K562 (cell line): ENCODE results near the gene APCDD1. TPM values are rescaled to one million over a fixed set of nuclear protein-coding genes. Genes with fewer than 3 reads are reported as not detected.

Source experiments
- ATAC-seq: fragments of 200-7000 bp; cut with Tn5 transposase; 3 replicates; pipeline ENCODE4 v1.9.1; 2020; ENCODE audit warnings: moderate library complexity
- BruUV-seq: library from RNA; stranded (reverse); fragments of 400-500 nt; replicated peaks from 2 replicates; lab custom pipeline; 2021; lab: Mats Ljungman, UMichigan
- CTCF ChIA-PET: fragments of 300-600 bp; formaldehyde crosslinking; extraction: SDS; loops from one replicate; lab custom pipeline; 2021; ENCODE audit warnings: low intra/inter-chr PET ratio; lab: Yijun Ruan, JAX
- POLR2A ChIA-PET: fragments of 300-600, 350-650 bp; sonication (Branson Sonifier 250); formaldehyde crosslinking; extraction: SDS; loops from one replicate; lab custom pipeline; 2021; ENCODE audit warnings: antibody characterized with exemption, inconsistent platforms; lab: Yijun Ruan, JAX
- DNase-seq, 4 experiments: peaks; one replicate each; pipeline versions ENCODE4 v3.0.0 to v3.0.0-alpha.2; 2011 to 2018; ENCODE audit warnings: low spot score in 3 of 4, mixed read lengths in 3 of 4; ENCODE audit errors: extremely low read depth in 1 of 4
- FAIRE-seq: peaks from 2 replicates; lab custom pipeline; 2011; peaks lifted over from hg19 to GRCh38; lab: Jason Lieb, UNC
- H2AFZ ChIP-seq: 2 replicates; pipeline ENCODE4 v1.6.0; 2011; ENCODE audit warnings: low read depth, low read length, control low read depth, inconsistent platforms
- H3K27ac ChIP-seq: fragments of 200-600 bp; 3 replicates; pipeline ENCODE4 v1.8.0; 2011; ENCODE audit warnings: low read depth, mild to moderate bottlenecking, control low read depth, inconsistent platforms, low read length, moderate library complexity, mixed read lengths; ENCODE audit errors: extremely low read depth
- H3K27me3 ChIP-seq, 2 experiments: fragments of 300-600 bp in 1 of 2; 2 replicates in 1 of 2; 3 replicates in 1 of 2; pipeline versions ENCODE4 v1.6.0 to v1.8.0; 2011; ENCODE audit warnings: inconsistent platforms in 2 of 2, low read length in 2 of 2, mild to moderate bottlenecking in 1 of 2, mixed read lengths in 1 of 2, moderate library complexity in 1 of 2; ENCODE audit not compliant: control insufficient read depth in 2 of 2, insufficient read depth in 2 of 2
- H3K36me3 ChIP-seq: fragments of 300-600 bp; 3 replicates; pipeline ENCODE4 v1.8.0; 2011; ENCODE audit warnings: mild to moderate bottlenecking, low read length, inconsistent platforms; ENCODE audit not compliant: control insufficient read depth, insufficient read depth
- H3K4me1 ChIP-seq, 2 experiments: fragments of 200-600 bp in 1 of 2; replicated peaks in 1 of 2; 2 replicates in 1 of 2; 3 replicates in 1 of 2; pipeline versions ENCODE4 v1.5.1 to v1.8.0; 2011; ENCODE audit warnings: inconsistent platforms in 2 of 2, low read length in 2 of 2, mild to moderate bottlenecking in 1 of 2, mixed read lengths in 1 of 2, moderate library complexity in 1 of 2; ENCODE audit not compliant: control insufficient read depth in 2 of 2, insufficient read depth in 2 of 2
- H3K4me2 ChIP-seq: 2 replicates; pipeline ENCODE4 v1.6.1; 2011; ENCODE audit warnings: low read length, control low read depth, inconsistent platforms, mixed read lengths; ENCODE audit not compliant: insufficient read depth
- H3K4me3 ChIP-seq: fragments of 200-600 bp; sonication (generic), shearing (Covaris generic); 2 replicates; pipeline ENCODE4 v1.5.1; 2016; ENCODE audit warnings: control low read depth, inconsistent platforms
- H3K79me2 ChIP-seq: fragments of 200-600 bp; 3 replicates; pipeline ENCODE4 v1.8.0; 2011; ENCODE audit warnings: low read length, inconsistent platforms; ENCODE audit not compliant: control insufficient read depth, insufficient read depth
- H3K9ac ChIP-seq, 2 experiments: 2 replicates each; pipeline versions ENCODE4 v1.6.0 to v1.6.1; 2011; ENCODE audit warnings: low read depth in 2 of 2, low read length in 2 of 2, control low read depth in 1 of 2, inconsistent platforms in 1 of 2, mild to moderate bottlenecking in 1 of 2, mixed read lengths in 1 of 2; ENCODE audit not compliant: insufficient read depth in 1 of 2
- H3K9me1 ChIP-seq: one replicate; pipeline ENCODE4 v1.6.0; 2011; ENCODE audit warnings: inconsistent platforms, mild to moderate bottlenecking, low read length, moderate library complexity; ENCODE audit not compliant: control insufficient read depth, insufficient read depth
- H3K9me3 ChIP-seq: replicated peaks from 2 replicates; pipeline ENCODE4 v1.5.1; 2011; ENCODE audit warnings: low read depth, low read length, inconsistent platforms; ENCODE audit not compliant: control insufficient read depth, insufficient read depth
- H4K20me1 ChIP-seq: replicated peaks from 2 replicates; pipeline ENCODE4 v1.6.1; 2011; ENCODE audit warnings: low read length, inconsistent platforms, mixed read lengths; ENCODE audit not compliant: control insufficient read depth, insufficient read depth
- DMBX1 ChIP-seq: fragments of 250-450 bp; sonication (Bioruptor Pico); IDR thresholded peaks from 2 replicates; pipeline ENCODE4 v1.8.0; 2022; ENCODE audit warnings: inconsistent platforms, mild to moderate bottlenecking, moderate library complexity, borderline replicate concordance
- E2F6 ChIP-seq, 2 experiments: IDR thresholded peaks; 2 replicates each; pipeline ENCODE4 v1.6.1; 2011; ENCODE audit warnings: borderline replicate concordance in 1 of 2, control low read depth in 1 of 2, low read depth in 1 of 2, low read length in 1 of 2, mild to moderate bottlenecking in 1 of 2, mixed read lengths in 1 of 2, moderate library complexity in 1 of 2; ENCODE audit not compliant: insufficient read depth in 1 of 2, insufficient read length in 1 of 2, poor library complexity in 1 of 2, severe bottlenecking in 1 of 2; ENCODE audit errors: extremely low read depth in 1 of 2
- RCOR1 ChIP-seq, 2 experiments: IDR thresholded peaks; 2 replicates each; pipeline ENCODE4 v1.6.1; 2012; ENCODE audit warnings: low read depth in 2 of 2, low read length in 2 of 2, borderline replicate concordance in 1 of 2, improper control_type of control experiment in 1 of 2
- SIX5 ChIP-seq, 2 experiments: IDR thresholded peaks; 2 replicates each; pipeline ENCODE4 v1.6.1; 2011; ENCODE audit warnings: low read length in 2 of 2, borderline replicate concordance in 1 of 2, low read depth in 1 of 2, mild to moderate bottlenecking in 1 of 2, moderate library complexity in 1 of 2; ENCODE audit not compliant: insufficient read depth in 1 of 2
- SMC3 ChIP-seq: conservative IDR thresholded peaks from 2 replicates; pipeline ENCODE4 v1.6.1; 2011; ENCODE audit warnings: low read depth, low read length, improper control_type of control experiment; ENCODE audit not compliant: insufficient read depth
- YBX1 ChIP-seq: fragments of 450-650 bp; IDR thresholded peaks from 2 replicates; pipeline ENCODE4 v1.7.1; 2016; ENCODE audit warnings: mild to moderate bottlenecking
- ZBTB34 ChIP-seq: fragments of 250-450 bp; sonication (Bioruptor Pico); IDR thresholded peaks from 2 replicates; pipeline ENCODE4 v1.8.0; 2021; ENCODE audit warnings: mild to moderate bottlenecking, moderate library complexity
- ZNF408 ChIP-seq: fragments of 250-450 bp; sonication (Bioruptor Pico); IDR thresholded peaks from 2 replicates; pipeline ENCODE4 v1.4.0; 2020; ENCODE audit warnings: low read depth, mild to moderate bottlenecking, moderate library complexity
- ZNF696 ChIP-seq: fragments of 250-450 bp; sonication (Bioruptor Pico); conservative IDR thresholded peaks from 2 replicates; pipeline ENCODE4 v1.4.0; 2020; ENCODE audit warnings: mild to moderate bottlenecking, moderate library complexity
- ZNF77 ChIP-seq: fragments of 250-450 bp; sonication (Bioruptor Pico); IDR thresholded peaks from 2 replicates; pipeline ENCODE4 v1.5.0; 2020
- WGBS: fragments of 100-300 bp; shearing (Covaris generic); methylation state at CpG from one replicate; pipeline ENCODE4 v1.1.6; 2016; ENCODE audit warnings: low coverage, mixed read lengths; ENCODE audit not compliant: insufficient coverage; ENCODE audit errors: missing lambda C conversion rate; 5-methylcytosine and 5-hydroxymethylcytosine counted together
- in situ Hi-C: fragments of 300-500 bp; cut with MboI; formaldehyde crosslinking; loops from 4 replicates; pipeline ENCODE4 v1.15.0; 2018; ENCODE audit warnings: inconsistent platforms, mixed read lengths
- intact Hi-C: fragments of 100-400 bp; cut with micrococcal nuclease; formaldehyde crosslinking; loops from 2 replicates; pipeline ENCODE4 v1.14.2; 2022
- polyA plus RNA-seq, 8 experiments: library from polyadenylated mRNA; depleted of rRNA in 4 of 8; stranded (reverse) in 5 of 8; unstranded in 3 of 8; fragments of >200 nt; fragmentation: Nextera tagmentation in 2 of 8; fragmentation: Illumina TruSeq in 1 of 8; extraction: Ambion mirVana in 2 of 8; extraction: Trizol in 1 of 8; gene quantifications; 2 replicates each; pipeline versions ENCODE4 v1.2.1 to v1.2.3, GENCODE V29; 2011 to 2014; ENCODE audit warnings: inconsistent platforms in 1 of 8, missing spikeins in 1 of 8
- total RNA-seq, 7 experiments: library from RNA; depleted of rRNA in 6 of 7; stranded (reverse); fragments of >200 nt in 6 of 7; fragmentation: Illumina TruSeq in 2 of 7; extraction: Trizol in 2 of 7; gene quantifications; 2 replicates each; pipeline versions ENCODE4 v1.2.1 to v1.2.3, GENCODE V29; 2011 to 2021; ENCODE audit warnings: low replicate concordance in 1 of 7

APCDD1 gene
- total and polyA plus RNA-seq, 9 of the 15 experiments (the other 6 are each of a cell fraction or from before 2014, with no cell fraction given) = 0.07 TPM; not detected in 8

- no peaks in the 10 kb centered on the region for H3K36me3 ChIP-seq
- no TSS peak for BruUV-seq
- no peak overlapping the region for H3K4me3 ChIP-seq
- FAIRE-seq (no peak), DNase-seq (no peak), ATAC-seq (no peak)
- no peaks in the 10 kb centered on the region for H3K79me2 ChIP-seq
- H2AFZ ChIP-seq = no peak overlapping the region
- TF ChIP-seq ZNF696 (CRISPR knock-in tag) = no peak
- no peak for TF ChIP-seq RCOR1 (IDR thresholded peaks at IDR 0.05; ENCODE audit: borderline replicate concordance in 1 of 2, low read depth in 2 of 2, low read length in 2 of 2)
- no peak for TF ChIP-seq SMC3
- no peak for TF ChIP-seq ZNF408 (CRISPR knock-in tag)
- TF ChIP-seq YBX1 = no peak
- TF ChIP-seq E2F6 (IDR thresholded peaks at IDR 0.05; ENCODE audit: borderline replicate concordance in 1 of 2, extremely low read depth in 1 of 2, insufficient read depth in 1 of 2, insufficient read length in 1 of 2, low read depth in 1 of 2, low read length in 1 of 2, poor library complexity in 1 of 2, severe bottlenecking in 1 of 2) = no peak
- no peak for TF ChIP-seq DMBX1 (CRISPR knock-in tag)
- no peak for TF ChIP-seq SIX5 (IDR thresholded peaks at IDR 0.05; ENCODE audit: borderline replicate concordance in 1 of 2, insufficient read depth in 1 of 2, low read depth in 1 of 2, low read length in 2 of 2)
- no peak for TF ChIP-seq ZBTB34
- TF ChIP-seq ZNF77 (CRISPR knock-in tag) = no peak
- no peak overlapping the region for H3K9ac ChIP-seq
- WGBS = 0% methylated on average over 2 of the region's 2 CpGs
- H3K27ac ChIP-seq = no peak overlapping the region
- H3K4me2 ChIP-seq = no peak overlapping the region
- no peaks in the 10 kb centered on the region for H3K9me3 ChIP-seq
- no peaks in the 10 kb centered on the region for H4K20me1 ChIP-seq
- intact Hi-C loops = no loop called here
- ChIA-PET POLR2A (interaction anchor here (1.5 kb wide), 1 partner anchor 11 kb away, joined by 4 read pairs; no protein-coding TSS in a partner anchor), CTCF (no interaction called here)
- H3K9me1 ChIP-seq = no peaks in the 10 kb centered on the region
- peaks cover 0 to 4% of the 10 kb centered on the region in 2 experiments; a peak in 2 of 5 replicates for H3K27me3 ChIP-seq
- no peaks in the 10 kb centered on the region for H3K4me1 ChIP-seq
- in situ Hi-C loops = no loop called here
Measured at GRCh38 chr18:10500038-10500437, 45.6 kb downstream of the APCDD1 start.
